AG04450 (cell line): ENCODE data around the gene PI4KA. TPM values are rescaled to one million over a fixed set of nuclear protein-coding genes. Genes with fewer than 3 reads are reported as not detected.

Source experiments
- CTCF ChIA-PET: fragments of 300-600, 350-600 bp; formaldehyde crosslinking; extraction: SDS; loops from one replicate; lab custom pipeline; 2022; ENCODE audit warnings: antibody characterized with exemption, inconsistent platforms; lab: Charles Lee
- POLR2A ChIA-PET: fragments of 350-600 bp; formaldehyde crosslinking; extraction: SDS; loops from one replicate; lab custom pipeline; 2021; ENCODE audit warnings: antibody characterized with exemption, inconsistent platforms; lab: Yijun Ruan, JAX
- DNase-seq: peaks from one replicate; pipeline ENCODE4 v3.0.0-alpha.2; 2011; ENCODE audit warnings: low read depth, low spot score
- H3K27ac ChIP-seq: one replicate; pipeline ENCODE4 v1.5.1; 2012; ENCODE audit warnings: low read depth, low read length, control low read depth
- H3K27me3 ChIP-seq: one replicate; pipeline ENCODE4 v1.6.0; 2012; ENCODE audit warnings: low read length; ENCODE audit not compliant: control insufficient read depth, insufficient read depth
- H3K4me3 ChIP-seq: 2 replicates; pipeline ENCODE4 v1.5.1; 2011; ENCODE audit warnings: mild to moderate bottlenecking, low read depth, low read length, control low read depth
- H3K9me3 ChIP-seq: 2 replicates; pipeline ENCODE4 v1.5.1; 2012; ENCODE audit warnings: low read length; ENCODE audit not compliant: control insufficient read depth, insufficient read depth
- CTCF ChIP-seq: IDR thresholded peaks from 2 replicates; pipeline ENCODE4 v1.5.1; 2011; ENCODE audit warnings: low read depth, low read length, control low read depth, inconsistent platforms
- polyA plus RNA-seq: library from polyadenylated mRNA; depleted of rRNA; stranded (reverse); fragments of >200 nt; gene quantifications from 2 replicates; pipeline ENCODE4 v1.2.3, GENCODE V29; 2011

The PI4KA gene
- polyA plus RNA-seq, 1 experiment: 27.5 TPM

- no peak overlapping the region for H3K4me3 ChIP-seq
- CTCF ChIA-PET: no interaction called here
- no peak for TF ChIP-seq CTCF
- no peak overlapping the region for H3K27ac ChIP-seq
- DNase-seq: no peak
- H3K9me3 ChIP-seq: no peaks in the 10 kb centered on the region
- POLR2A ChIA-PET: no interaction called here
- no peaks in the 10 kb centered on the region for H3K27me3 ChIP-seq
Measured at GRCh38 chr22:20881869-20882815, 23.5 kb upstream of the PI4KA start.

- no peak overlapping the region for H3K27ac ChIP-seq
- ChIA-PET POLR2A (no interaction called here), CTCF (no interaction called here)
- H3K9me3 ChIP-seq: no peaks in the 10 kb centered on the region
- no peak for DNase-seq
- no peak for TF ChIP-seq CTCF
- H3K27me3 ChIP-seq: no peaks in the 10 kb centered on the region
- no peak overlapping the region for H3K4me3 ChIP-seq
Measured at GRCh38 chr22:20881231-20881630, 22.6 kb upstream of the PI4KA start.

- no peak overlapping the region for H3K27ac ChIP-seq
- H3K9me3 ChIP-seq: no peaks in the 10 kb centered on the region
- ChIA-PET POLR2A (no interaction called here), CTCF (interaction anchor here (2.7 kb wide), 1 partner anchor 8 kb away, joined by 14 read pairs; no protein-coding TSS in a partner anchor)
- H3K4me3 ChIP-seq: no peak overlapping the region
- no peak for TF ChIP-seq CTCF
- no peak for DNase-seq
- H3K27me3 ChIP-seq: no peaks in the 10 kb centered on the region
Measured at GRCh38 chr22:20877715-20878114, 19.1 kb upstream of the PI4KA start.

GRCh38 chr22:20875296-20875695 is 16.7 kb upstream of the PI4KA start:
- POLR2A ChIA-PET: no interaction called here
- CTCF ChIA-PET: no interaction called here

More at GRCh38 chr22:20875296-20875695, 16.7 kb upstream of the PI4KA start:
- DNase-seq: no peak
- H3K27me3 ChIP-seq: no peaks in the 10 kb centered on the region
- H3K27ac ChIP-seq: no peak overlapping the region
- no peaks in the 10 kb centered on the region for H3K9me3 ChIP-seq
- TF ChIP-seq CTCF: no peak
- H3K4me3 ChIP-seq: no peak overlapping the region
